ENCODE data around the gene EIF5A. TPM values are rescaled to one million over a fixed set of nuclear protein-coding genes. Genes with fewer than 3 reads are reported as not detected.
"Not testable (repeated sequence)": the region's sequence is repeated elsewhere in the genome, so short reads cannot be mapped to it uniquely, and the experiment has no call there.

The EIF5A gene
- total RNA-seq, 4 donors from 2014 or later = 203 to 261 (median 221) TPM

DNA sequence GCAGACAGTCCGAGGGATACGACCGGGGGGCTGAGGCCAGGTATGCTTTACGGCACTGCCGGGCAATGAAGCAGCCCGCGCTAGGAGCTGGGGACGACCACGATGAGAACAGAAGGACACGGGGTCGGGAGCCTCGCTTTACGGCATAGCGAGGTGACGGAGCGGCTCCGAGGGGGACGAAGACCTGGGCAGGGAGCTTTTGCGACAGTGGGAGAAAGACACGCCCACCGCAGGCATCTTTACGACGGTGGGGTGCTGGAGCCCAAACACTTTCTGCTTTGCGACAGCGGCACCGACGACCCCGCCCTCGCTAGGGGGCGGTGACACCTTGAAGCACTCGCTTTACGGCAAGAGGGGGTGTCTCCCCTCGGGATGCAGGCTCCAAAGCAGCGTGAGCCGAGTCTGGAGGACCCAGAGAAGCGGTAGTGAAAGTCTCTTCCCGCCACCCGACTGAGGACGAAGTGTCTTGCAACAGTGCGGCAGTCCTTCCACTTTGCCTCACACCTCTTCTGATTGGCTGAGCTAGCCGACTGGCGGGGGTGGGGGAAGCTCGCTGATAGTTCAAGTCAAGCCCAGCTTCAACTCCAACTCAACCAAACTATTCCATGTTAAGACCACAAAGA, 22.1 kb downstream of the EIF5A start:
- intact Hi-C loops (cut with DNase I; ENCODE audit: low total_unique reads) = loop anchor here (2.0 kb wide), 1 partner anchor 73 kb away; no protein-coding TSS in a partner anchor
- peak overlapping the region; percentile 66 for H3K4me3 ChIP-seq (ENCODE audit: low read depth, poor library complexity, severe bottlenecking)
- TF ChIP-seq POLR2A (IDR thresholded peaks at IDR 0.05) = peak in 1 of 2 donors; percentile 61
- TF ChIP-seq, protein P1, sequence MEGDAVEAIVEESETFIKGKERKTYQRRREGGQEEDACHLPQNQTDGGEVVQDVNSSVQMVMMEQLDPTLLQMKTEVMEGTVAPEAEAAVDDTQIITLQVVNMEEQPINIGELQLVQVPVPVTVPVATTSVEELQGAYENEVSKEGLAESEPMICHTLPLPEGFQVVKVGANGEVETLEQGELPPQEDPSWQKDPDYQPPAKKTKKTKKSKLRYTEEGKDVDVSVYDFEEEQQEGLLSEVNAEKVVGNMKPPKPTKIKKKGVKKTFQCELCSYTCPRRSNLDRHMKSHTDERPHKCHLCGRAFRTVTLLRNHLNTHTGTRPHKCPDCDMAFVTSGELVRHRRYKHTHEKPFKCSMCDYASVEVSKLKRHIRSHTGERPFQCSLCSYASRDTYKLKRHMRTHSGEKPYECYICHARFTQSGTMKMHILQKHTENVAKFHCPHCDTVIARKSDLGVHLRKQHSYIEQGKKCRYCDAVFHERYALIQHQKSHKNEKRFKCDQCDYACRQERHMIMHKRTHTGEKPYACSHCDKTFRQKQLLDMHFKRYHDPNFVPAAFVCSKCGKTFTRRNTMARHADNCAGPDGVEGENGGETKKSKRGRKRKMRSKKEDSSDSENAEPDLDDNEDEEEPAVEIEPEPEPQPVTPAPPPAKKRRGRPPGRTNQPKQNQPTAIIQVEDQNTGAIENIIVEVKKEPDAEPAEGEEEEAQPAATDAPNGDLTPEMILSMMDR (IDR thresholded peaks at IDR 0.05) = no peak
- WGBS, 2 donors = 0 to 2% methylated on average over 10 to 19 of the region's 43 CpGs
- peak; percentile 98 to 100 for DNase-seq (ENCODE audit: low spot score in 2 of 2)

DNA sequence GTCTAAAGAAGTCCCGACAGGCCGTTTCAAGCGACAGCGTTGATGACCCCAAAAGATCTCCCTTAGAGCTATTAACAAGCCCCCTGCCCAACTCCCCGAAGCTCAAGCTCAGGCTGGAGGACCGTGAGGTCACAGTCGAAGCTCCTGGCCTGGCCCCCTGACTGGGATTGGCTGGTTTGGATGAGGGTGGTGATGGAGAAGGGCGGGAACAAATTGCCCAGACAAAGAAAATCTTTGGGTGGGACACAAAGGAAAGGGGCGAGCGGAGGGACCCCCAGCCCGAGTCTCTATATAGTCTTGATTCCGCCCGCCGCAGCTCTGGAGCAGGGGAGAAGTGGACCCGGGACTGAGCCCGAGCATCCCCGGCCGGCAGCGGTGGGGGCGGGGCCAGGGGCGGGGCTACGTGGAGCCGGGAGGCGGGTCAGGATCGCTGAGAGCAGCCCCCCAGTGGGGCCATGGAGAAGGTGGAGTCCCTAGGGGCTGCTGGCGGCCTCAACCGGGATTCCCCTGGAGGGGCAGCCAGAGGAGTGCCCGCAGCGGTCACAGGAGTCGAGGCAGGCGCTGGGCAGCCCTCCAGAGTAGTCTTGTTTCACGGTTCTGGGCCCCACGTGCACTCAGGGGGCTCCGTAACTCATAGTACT, 22.7 kb downstream of the EIF5A start:
- WGBS, 2 donors = 0 to 1% methylated on average over 23 to 34 of the region's 34 CpGs
- DNase-seq (ENCODE audit: low spot score in 2 of 2) = peak; percentile 71 to 94
- intact Hi-C loops (cut with DNase I; ENCODE audit: low total_unique reads) = loop anchor here (2.0 kb wide), 1 partner anchor 73 kb away; no protein-coding TSS in a partner anchor
- TF ChIP-seq, protein P1 (IDR thresholded peaks at IDR 0.05) = no peak
- TF ChIP-seq POLR2A (IDR thresholded peaks at IDR 0.05) = no peak
- H3K4me3 ChIP-seq (ENCODE audit: low read depth, poor library complexity, severe bottlenecking) = peak overlapping the region; percentile 43

DNA sequence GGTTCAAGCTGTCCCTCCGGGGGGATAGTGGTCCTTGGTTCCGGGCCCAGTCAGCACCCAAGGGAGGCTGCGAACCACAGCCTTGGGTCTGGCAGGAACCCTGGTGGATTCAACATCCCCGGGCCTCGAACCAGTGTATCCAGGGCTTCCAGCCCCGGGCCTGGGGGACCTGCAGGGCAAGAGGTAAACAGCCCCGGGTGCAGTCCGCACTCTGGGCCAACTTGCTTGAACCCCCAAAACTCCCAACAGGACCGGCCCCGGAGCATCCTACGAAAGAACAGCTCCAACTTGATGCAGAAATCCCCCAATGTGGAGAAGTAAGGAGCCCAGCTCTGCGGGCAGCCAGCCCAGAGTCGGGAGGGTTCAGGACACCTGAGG, 23.2 kb downstream of the EIF5A start:
- intact Hi-C loops (cut with DNase I; ENCODE audit: low total_unique reads) = no loop called here
- TF ChIP-seq, protein P1 (IDR thresholded peaks at IDR 0.05) = no peak
- no peak for TF ChIP-seq POLR2A (IDR thresholded peaks at IDR 0.05)
- DNase-seq (ENCODE audit: low spot score in 2 of 2) = no peak
- H3K4me3 ChIP-seq (ENCODE audit: low read depth, poor library complexity, severe bottlenecking) = no peak overlapping the region
- whole genome bisulfite sequencing, 2 donors = 52 to 60% methylated on average over 8 to 11 of the region's 13 CpGs

DNA sequence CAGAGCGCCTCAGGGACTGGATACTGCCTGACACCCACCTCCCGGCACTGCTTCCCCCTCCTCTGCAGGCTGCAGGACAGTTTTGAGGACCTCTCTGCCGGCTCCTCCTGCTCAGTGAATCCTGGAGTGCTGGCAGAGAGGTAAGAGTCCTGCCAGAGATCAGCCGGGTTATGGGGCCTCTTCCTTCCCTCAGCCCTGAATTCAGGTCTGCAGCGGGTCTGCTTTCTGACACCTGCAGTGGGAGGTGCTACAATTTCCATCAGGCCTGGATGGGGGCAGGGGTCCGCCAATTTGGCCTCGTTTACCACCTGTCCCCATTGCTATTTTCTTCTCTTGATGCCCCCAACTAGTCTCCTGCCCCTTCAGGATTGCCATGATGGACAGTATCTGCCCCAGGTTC, 24.7 kb downstream of the EIF5A start:
- DNase-seq (ENCODE audit: low spot score in 2 of 2) = no peak
- 52 to 62% methylated on average over 6 to 7 of the region's 7 CpGs for WGBS, 2 donors
- intact Hi-C loops (cut with DNase I; ENCODE audit: low total_unique reads) = no loop called here
- no peak overlapping the region for H3K4me3 ChIP-seq (ENCODE audit: low read depth, poor library complexity, severe bottlenecking)
- TF ChIP-seq, protein P1 (IDR thresholded peaks at IDR 0.05) = no peak
- TF ChIP-seq POLR2A (IDR thresholded peaks at IDR 0.05) = no peak

DNA sequence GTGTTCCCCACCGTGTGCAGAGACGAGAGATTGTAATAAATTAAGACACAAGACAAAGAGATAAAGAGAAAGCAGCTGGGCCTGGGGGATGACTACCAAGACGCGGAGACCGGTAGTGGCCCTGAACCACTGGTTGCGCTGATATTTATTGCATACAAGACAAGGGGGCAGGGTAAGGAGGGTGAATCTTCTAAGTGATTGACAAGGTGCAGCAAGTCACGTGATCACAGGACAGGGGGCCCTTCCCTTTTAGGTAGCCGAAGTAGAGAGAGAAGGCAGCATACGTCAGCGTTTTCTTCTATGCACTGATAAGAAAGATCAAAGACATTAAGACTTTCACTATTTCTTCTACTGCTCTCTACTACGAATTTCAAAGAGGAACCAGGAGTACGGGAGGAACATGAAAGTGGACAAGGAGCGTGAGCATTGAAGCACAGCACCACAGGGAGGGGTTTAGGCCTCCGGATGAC, 25.2 kb downstream of the EIF5A start:
- DNase-seq (ENCODE audit: low spot score in 2 of 2); H3K4me3 ChIP-seq (ENCODE audit: low read depth, poor library complexity, severe bottlenecking): not testable (repeated sequence)
- WGBS, 2 donors = 44 to 52% methylated on average over 13 to 14 of the region's 14 CpGs
- intact Hi-C loops (cut with DNase I; ENCODE audit: low total_unique reads) = loop anchor here (1.0 kb wide), 1 partner anchor 33 kb away; no protein-coding TSS in a partner anchor

DNA sequence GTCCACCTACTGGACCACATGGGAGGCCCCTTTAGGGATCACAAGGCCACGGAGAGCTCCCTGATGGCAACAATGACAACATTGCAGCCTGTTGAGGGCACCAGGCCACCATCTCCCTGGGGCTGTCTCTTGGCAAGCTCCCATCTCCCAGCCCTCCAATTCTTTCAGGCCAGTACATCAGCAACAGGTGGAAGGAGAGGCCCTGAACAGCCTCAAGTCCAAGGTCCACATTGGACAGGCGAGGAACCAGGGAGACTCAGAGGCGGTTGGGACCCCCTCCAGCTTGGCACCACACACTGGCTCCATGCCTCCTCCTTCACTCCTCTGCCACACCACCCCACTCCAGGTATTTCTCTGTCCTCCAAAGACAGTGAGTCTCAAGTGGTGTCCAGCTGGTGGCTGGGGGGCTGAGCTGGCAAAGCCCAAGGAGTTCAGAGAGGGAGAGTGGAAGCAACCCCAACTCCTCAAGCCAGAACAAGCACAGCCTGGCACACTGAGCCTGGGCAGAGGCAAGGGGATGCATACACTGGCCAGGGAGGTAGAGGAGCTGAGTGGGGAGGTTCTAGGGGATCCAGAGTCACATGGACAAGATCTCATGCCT, 27.6 kb downstream of the EIF5A start:
- 79 to 95% methylated on average over 3 of the region's 3 CpGs for WGBS, 2 donors
- TF ChIP-seq, protein P1 (IDR thresholded peaks at IDR 0.05) = no peak
- no peak for TF ChIP-seq POLR2A (IDR thresholded peaks at IDR 0.05)

DNA sequence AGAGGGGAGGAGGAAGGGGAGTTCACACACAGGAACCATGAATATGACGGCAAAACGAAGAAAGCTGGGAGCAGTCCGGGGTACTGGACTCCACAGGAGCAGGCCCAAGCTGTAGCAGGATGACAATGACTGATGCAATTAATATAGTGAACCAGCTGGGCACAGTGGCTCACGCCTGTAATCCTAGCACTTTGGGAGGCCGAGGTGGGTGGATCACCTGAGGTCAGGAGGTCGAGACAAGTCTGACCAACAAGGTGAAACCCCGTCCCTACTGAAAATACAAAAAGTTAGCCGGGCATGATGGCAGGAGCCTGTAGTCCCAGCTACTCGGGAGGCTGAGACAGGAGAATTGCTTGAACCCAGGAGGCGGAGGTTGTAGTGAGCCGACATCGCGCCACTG, 28.3 kb downstream of the EIF5A start:
- intact Hi-C loops (cut with DNase I; ENCODE audit: low total_unique reads); DNase-seq (ENCODE audit: low spot score in 2 of 2); H3K4me3 ChIP-seq (ENCODE audit: low read depth, poor library complexity, severe bottlenecking): not testable (repeated sequence)
- WGBS, 2 donors = 75 to 83% methylated on average over 13 of the region's 13 CpGs

More for the DNA sequence above, 27.6 kb downstream of the EIF5A start:
- intact Hi-C loops (cut with DNase I; ENCODE audit: low total_unique reads) = no loop called here
- DNase-seq (ENCODE audit: low spot score in 2 of 2) = no peak
- H3K4me3 ChIP-seq (ENCODE audit: low read depth, poor library complexity, severe bottlenecking) = no peak overlapping the region
